HepG2 (cell line): Measurements from ENCODE around the gene SQSTM1. TPM values are rescaled to one million over a fixed set of nuclear protein-coding genes. Genes with fewer than 3 reads are reported as not detected.

Source experiments
- CC2D1A ChIP-seq: sonication (generic); formaldehyde crosslinking; IDR thresholded peaks from 2 replicates; pipeline ENCODE4 v1.8.1; 2023; ENCODE audit warnings: mild to moderate bottlenecking, missing genetic modification reagents
- HMG20B ChIP-seq: conservative IDR thresholded peaks from 2 replicates; pipeline ENCODE4 v1.6.1; 2016; ENCODE audit warnings: missing genetic modification reagents, missing compliant biosample characterization
- HMGXB3 ChIP-seq: sonication (generic); formaldehyde crosslinking; IDR thresholded peaks from 2 replicates; pipeline ENCODE4 v1.4.0; 2020; ENCODE audit warnings: missing genetic modification reagents, borderline replicate concordance
- KMT2B ChIP-seq: IDR thresholded peaks from 2 replicates; pipeline ENCODE4 v1.6.1; 2016; ENCODE audit warnings: missing genetic modification reagents, missing compliant biosample characterization
- MIER2 ChIP-seq: IDR thresholded peaks from 2 replicates; pipeline ENCODE4 v1.6.1; 2016; ENCODE audit warnings: missing biosample characterization, missing genetic modification reagents
- NCOA5 ChIP-seq: sonication (generic); formaldehyde crosslinking; IDR thresholded peaks from 2 replicates; pipeline ENCODE4 v1.4.0; 2020; ENCODE audit warnings: missing genetic modification reagents
- PAF1 ChIP-seq: IDR thresholded peaks from 2 replicates; pipeline ENCODE4 v1.6.1; 2016; ENCODE audit warnings: missing genetic modification reagents, missing compliant biosample characterization
- PREB ChIP-seq: sonication (generic); formaldehyde crosslinking; IDR thresholded peaks from 2 replicates; pipeline ENCODE4 v1.4.0; 2020; ENCODE audit warnings: missing genetic modification reagents
- RFX5 ChIP-seq: IDR thresholded peaks from 2 replicates; pipeline ENCODE4 v1.6.1; 2011; ENCODE audit warnings: low read depth, low read length, improper control_type of control experiment
- RNF2 ChIP-seq: fragments of 450-650 bp; conservative IDR thresholded peaks from 2 replicates; pipeline ENCODE4 v1.6.1; 2016; ENCODE audit warnings: low read depth
- SRY ChIP-seq: sonication (generic); formaldehyde crosslinking; IDR thresholded peaks from 2 replicates; pipeline ENCODE4 v1.8.0; 2022; ENCODE audit warnings: mild to moderate bottlenecking, missing genetic modification reagents
- ZKSCAN8 ChIP-seq: IDR thresholded peaks from 2 replicates; pipeline ENCODE4 v1.6.1; 2016; ENCODE audit warnings: borderline replicate concordance, missing genetic modification reagents, missing compliant biosample characterization
- ZNF263 ChIP-seq: sonication (generic); formaldehyde crosslinking; IDR thresholded peaks from 2 replicates; pipeline ENCODE4 v1.4.0; 2020; ENCODE audit warnings: missing genetic modification reagents
- ZNF446 ChIP-seq: sonication (generic); formaldehyde crosslinking; IDR thresholded peaks from 2 replicates; pipeline ENCODE4 v1.5.0; 2020; ENCODE audit warnings: mild to moderate bottlenecking, missing genetic modification reagents
- ZNF570 ChIP-seq: sonication (generic); formaldehyde crosslinking; IDR thresholded peaks from 2 replicates; pipeline ENCODE4 v1.4.0; 2020; ENCODE audit warnings: mild to moderate bottlenecking, missing genetic modification reagents, borderline replicate concordance
- ZNF770 ChIP-seq: sonication (generic); formaldehyde crosslinking; IDR thresholded peaks from 2 replicates; pipeline ENCODE4 v1.5.0; 2020; ENCODE audit warnings: mild to moderate bottlenecking, missing genetic modification reagents
- ZNF83 ChIP-seq: sonication (generic); formaldehyde crosslinking; IDR thresholded peaks from 2 replicates; pipeline ENCODE4 v1.4.0; 2020; ENCODE audit warnings: missing genetic modification reagents, mild to moderate bottlenecking, borderline replicate concordance
- polyA plus RNA-seq, 8 experiments: library from polyadenylated mRNA; depleted of rRNA in 3 of 8; stranded (reverse) in 7 of 8; unstranded in 1 of 8; fragments of >200 nt; fragmentation: Illumina TruSeq in 4 of 8; extraction: Trizol in 4 of 8; gene quantifications; 2 replicates each; pipeline versions ENCODE4 v1.2.1 to v1.2.3, GENCODE V29; 2011 to 2016; ENCODE audit warnings: low read depth in 4 of 8, missing spikeins in 1 of 8, mixed read lengths in 1 of 8; ENCODE audit not compliant: insufficient read depth in 1 of 8
- total RNA-seq, 5 experiments: library from RNA; depleted of rRNA; stranded (reverse); fragments of >200 nt; fragmentation: Illumina TruSeq; extraction: Trizol; gene quantifications; 2 replicates each; pipeline ENCODE4 v1.2.3, GENCODE V29; 2016; ENCODE audit warnings: low read depth in 1 of 5
- TF ChIP-seq, protein P1 (sequence below): sonication (generic); formaldehyde crosslinking; conservative IDR thresholded peaks from 2 replicates; pipeline ENCODE4 v1.8.1; 2023; ENCODE audit warnings: missing genetic modification reagents
- TF ChIP-seq, protein P2 (sequence below): sonication (generic); formaldehyde crosslinking; IDR thresholded peaks from 2 replicates; pipeline ENCODE4 v1.5.1; 2020; ENCODE audit warnings: missing genetic modification reagents, mild to moderate bottlenecking, borderline replicate concordance

The SQSTM1 gene
- total and polyA plus RNA-seq, 2 of the 13 experiments (the other 11 are each of a cell fraction or from before 2014, with no cell fraction given) = 90.9 to 160 TPM

- TF ChIP-seq ZNF83 (CRISPR knock-in tag) (no peak), NCOA5 (CRISPR knock-in tag) (peak; percentile 88; the same call in 1 of the 2 replicates), ZNF770 (CRISPR knock-in tag) (0 out of 2 replicates have a peak, but pooled peaks have one; percentile 11), HMGXB3 (CRISPR knock-in tag) (no peak; the same call in 1 of the 2 replicates), ZNF570 (CRISPR knock-in tag) (peak; percentile 18; the same call in 1 of the 2 replicates), RNF2 (peak; percentile 93), ZNF446 (CRISPR knock-in tag) (no peak; the same call in 1 of the 2 replicates), ZKSCAN8 (CRISPR knock-in tag) (peak; percentile 7; the same call in 1 of the 2 replicates), CC2D1A (CRISPR knock-in tag) (no peak), ZNF263 (CRISPR knock-in tag) (no peak), HMG20B (CRISPR knock-in tag) (peak; percentile 44; the same call in 1 of the 2 replicates), RFX5 (0 out of 2 replicates have a peak, but pooled peaks have one; percentile 1), MIER2 (CRISPR knock-in tag) (no peak), PREB (CRISPR knock-in tag) (0 out of 2 replicates have a peak, but pooled peaks have one; percentile 58), PAF1 (no peak), SRY (CRISPR knock-in tag) (no peak; the same call in none of the 2 replicates), KMT2B (CRISPR knock-in tag) (no peak)
- TF ChIP-seq, protein P1, sequence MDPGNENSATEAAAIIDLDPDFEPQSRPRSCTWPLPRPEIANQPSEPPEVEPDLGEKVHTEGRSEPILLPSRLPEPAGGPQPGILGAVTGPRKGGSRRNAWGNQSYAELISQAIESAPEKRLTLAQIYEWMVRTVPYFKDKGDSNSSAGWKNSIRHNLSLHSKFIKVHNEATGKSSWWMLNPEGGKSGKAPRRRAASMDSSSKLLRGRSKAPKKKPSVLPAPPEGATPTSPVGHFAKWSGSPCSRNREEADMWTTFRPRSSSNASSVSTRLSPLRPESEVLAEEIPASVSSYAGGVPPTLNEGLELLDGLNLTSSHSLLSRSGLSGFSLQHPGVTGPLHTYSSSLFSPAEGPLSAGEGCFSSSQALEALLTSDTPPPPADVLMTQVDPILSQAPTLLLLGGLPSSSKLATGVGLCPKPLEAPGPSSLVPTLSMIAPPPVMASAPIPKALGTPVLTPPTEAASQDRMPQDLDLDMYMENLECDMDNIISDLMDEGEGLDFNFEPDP (CRISPR knock-in tag) = no peak
- TF ChIP-seq, protein P2, sequence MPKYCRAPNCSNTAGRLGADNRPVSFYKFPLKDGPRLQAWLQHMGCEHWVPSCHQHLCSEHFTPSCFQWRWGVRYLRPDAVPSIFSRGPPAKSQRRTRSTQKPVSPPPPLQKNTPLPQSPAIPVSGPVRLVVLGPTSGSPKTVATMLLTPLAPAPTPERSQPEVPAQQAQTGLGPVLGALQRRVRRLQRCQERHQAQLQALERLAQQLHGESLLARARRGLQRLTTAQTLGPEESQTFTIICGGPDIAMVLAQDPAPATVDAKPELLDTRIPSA (CRISPR knock-in tag) = 0 out of 2 replicates have a peak, but pooled peaks have one; percentile 15
These were observed 1.2 kb upstream of the SQSTM1 start (continued) for GRCh38 chr5:179819296-179820126.
